ENCODE data around the gene TSPAN7. TPM values are rescaled to one million over a fixed set of nuclear protein-coding genes. Genes with fewer than 3 reads are reported as not detected.

Gene TSPAN7
- total RNA-seq, 1 experiment from 2014 or later = not detected

DNA sequence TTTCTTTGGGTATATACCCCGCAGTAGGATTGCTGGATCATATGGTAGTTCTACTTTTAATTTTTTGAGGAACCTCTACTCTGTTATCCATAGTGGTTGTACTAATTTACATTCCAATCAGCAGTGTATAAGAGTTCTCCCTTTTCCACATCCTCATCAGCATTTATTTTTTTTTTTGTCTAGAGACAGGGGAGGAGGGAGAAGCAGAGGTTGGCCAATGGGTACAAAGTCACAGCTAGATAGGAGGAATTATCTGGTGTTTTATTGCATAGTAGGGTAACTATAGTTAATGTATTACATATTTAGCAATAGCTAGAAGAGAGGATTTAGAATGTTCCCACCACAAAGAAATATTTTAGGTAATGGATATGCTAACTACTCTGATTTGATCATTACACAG lies 107.4 kb downstream of the TSPAN7 start:
- H3K9me3 Mint-ChIP-seq (ENCODE audit: unreplicated experiment) = no peaks in the 10 kb centered on the region
- no peak for DNase-seq (ENCODE audit: unreplicated experiment)
- H3K27ac Mint-ChIP-seq (ENCODE audit: low read depth, unreplicated experiment) = no peak overlapping the region
- no TSS peak for BruUV-seq (replicated peaks)
- ChIA-PET POLR2A (no interaction called here), CTCF (no interaction called here)
- no peaks in the 10 kb centered on the region for H3K4me1 Mint-ChIP-seq (ENCODE audit: insufficient read depth, unreplicated experiment)
- H3K4me3 Mint-ChIP-seq (ENCODE audit: unreplicated experiment) = no peak overlapping the region
- intact Hi-C loops (cut with micrococcal nuclease) = no loop called here
- H3K27me3 Mint-ChIP-seq (ENCODE audit: insufficient read depth, unreplicated experiment) = peaks cover 39% of the 10 kb centered on the region
- TF ChIP-seq, protein P1, sequence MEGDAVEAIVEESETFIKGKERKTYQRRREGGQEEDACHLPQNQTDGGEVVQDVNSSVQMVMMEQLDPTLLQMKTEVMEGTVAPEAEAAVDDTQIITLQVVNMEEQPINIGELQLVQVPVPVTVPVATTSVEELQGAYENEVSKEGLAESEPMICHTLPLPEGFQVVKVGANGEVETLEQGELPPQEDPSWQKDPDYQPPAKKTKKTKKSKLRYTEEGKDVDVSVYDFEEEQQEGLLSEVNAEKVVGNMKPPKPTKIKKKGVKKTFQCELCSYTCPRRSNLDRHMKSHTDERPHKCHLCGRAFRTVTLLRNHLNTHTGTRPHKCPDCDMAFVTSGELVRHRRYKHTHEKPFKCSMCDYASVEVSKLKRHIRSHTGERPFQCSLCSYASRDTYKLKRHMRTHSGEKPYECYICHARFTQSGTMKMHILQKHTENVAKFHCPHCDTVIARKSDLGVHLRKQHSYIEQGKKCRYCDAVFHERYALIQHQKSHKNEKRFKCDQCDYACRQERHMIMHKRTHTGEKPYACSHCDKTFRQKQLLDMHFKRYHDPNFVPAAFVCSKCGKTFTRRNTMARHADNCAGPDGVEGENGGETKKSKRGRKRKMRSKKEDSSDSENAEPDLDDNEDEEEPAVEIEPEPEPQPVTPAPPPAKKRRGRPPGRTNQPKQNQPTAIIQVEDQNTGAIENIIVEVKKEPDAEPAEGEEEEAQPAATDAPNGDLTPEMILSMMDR (IDR thresholded peaks at IDR 0.05; ENCODE audit: unreplicated experiment) = no peak
- no peaks in the 10 kb centered on the region for H3K36me3 Mint-ChIP-seq (ENCODE audit: insufficient read depth, unreplicated experiment)

DNA sequence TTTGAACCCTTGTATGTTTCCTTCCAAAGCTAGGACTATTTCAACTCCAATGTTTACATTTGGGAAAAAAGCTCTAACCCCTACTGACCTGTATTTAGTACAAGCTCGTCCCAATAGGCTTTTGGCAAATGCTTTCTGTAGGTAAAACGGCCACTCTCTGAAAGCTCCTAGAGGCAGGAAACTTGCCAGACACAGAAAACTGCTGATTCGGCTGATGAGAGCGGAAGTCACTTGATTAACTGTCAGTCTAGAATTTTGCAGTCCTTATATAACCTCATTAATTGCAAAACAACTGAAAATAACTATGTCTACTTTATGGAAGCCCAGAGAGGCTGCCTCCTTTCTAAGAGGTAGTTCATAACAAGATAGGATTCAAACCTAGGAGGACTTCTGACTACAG lies 108.1 kb downstream of the TSPAN7 start:
- CTCF ChIA-PET = no interaction called here
- H3K27ac Mint-ChIP-seq (ENCODE audit: low read depth, unreplicated experiment) = no peak overlapping the region
- no TSS peak for BruUV-seq (replicated peaks)
- TF ChIP-seq, protein P1 (IDR thresholded peaks at IDR 0.05; ENCODE audit: unreplicated experiment) = no peak
- DNase-seq (ENCODE audit: unreplicated experiment) = no peak
- H3K36me3 Mint-ChIP-seq (ENCODE audit: insufficient read depth, unreplicated experiment) = no peaks in the 10 kb centered on the region
- no peaks in the 10 kb centered on the region for H3K4me1 Mint-ChIP-seq (ENCODE audit: insufficient read depth, unreplicated experiment)
- peaks cover 46% of the 10 kb centered on the region for H3K27me3 Mint-ChIP-seq (ENCODE audit: insufficient read depth, unreplicated experiment)
- H3K4me3 Mint-ChIP-seq (ENCODE audit: unreplicated experiment) = no peak overlapping the region
- H3K9me3 Mint-ChIP-seq (ENCODE audit: unreplicated experiment) = no peaks in the 10 kb centered on the region
- intact Hi-C loops (cut with micrococcal nuclease) = no loop called here
- POLR2A ChIA-PET = no interaction called here

DNA sequence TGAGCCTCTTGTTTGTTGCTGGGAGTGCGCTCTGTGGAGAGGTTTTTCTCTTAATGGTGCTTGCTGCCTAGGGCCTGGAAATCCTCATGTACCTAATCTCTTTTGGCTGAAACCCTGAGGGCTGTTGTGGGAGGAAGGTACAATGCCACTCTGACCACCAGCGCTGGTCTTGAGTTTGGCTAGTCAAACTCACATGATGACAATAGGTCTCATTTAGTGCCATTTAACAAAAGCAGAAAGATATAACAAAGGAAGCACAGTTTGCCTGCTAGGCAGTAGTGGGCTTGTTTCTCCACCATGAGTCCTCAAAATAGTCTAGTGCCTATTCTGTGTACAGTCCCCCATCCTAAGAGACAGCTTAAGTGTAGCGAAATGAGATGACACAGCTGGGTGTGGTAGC lies 111.3 kb downstream of the TSPAN7 start:
- H3K4me3 Mint-ChIP-seq (ENCODE audit: unreplicated experiment) = no peak overlapping the region
- H3K4me1 Mint-ChIP-seq (ENCODE audit: insufficient read depth, unreplicated experiment) = no peaks in the 10 kb centered on the region
- DNase-seq (ENCODE audit: unreplicated experiment) = no peak
- ChIA-PET POLR2A (no interaction called here), CTCF (interaction anchor here (1.1 to 1.6 kb wide), 2 partner anchors 8 to 14 kb away, joined by 5 to 7 read pairs; no protein-coding TSS in a partner anchor)
- no peaks in the 10 kb centered on the region for H3K36me3 Mint-ChIP-seq (ENCODE audit: insufficient read depth, unreplicated experiment)
- intact Hi-C loops (cut with micrococcal nuclease) = no loop called here
- TF ChIP-seq, protein P1 (IDR thresholded peaks at IDR 0.05; ENCODE audit: unreplicated experiment) = no peak
- H3K27ac Mint-ChIP-seq (ENCODE audit: low read depth, unreplicated experiment) = no peak overlapping the region
- no peaks in the 10 kb centered on the region for H3K9me3 Mint-ChIP-seq (ENCODE audit: unreplicated experiment)
- peaks cover 63% of the 10 kb centered on the region for H3K27me3 Mint-ChIP-seq (ENCODE audit: insufficient read depth, unreplicated experiment)
- BruUV-seq (replicated peaks) = no TSS peak

DNA sequence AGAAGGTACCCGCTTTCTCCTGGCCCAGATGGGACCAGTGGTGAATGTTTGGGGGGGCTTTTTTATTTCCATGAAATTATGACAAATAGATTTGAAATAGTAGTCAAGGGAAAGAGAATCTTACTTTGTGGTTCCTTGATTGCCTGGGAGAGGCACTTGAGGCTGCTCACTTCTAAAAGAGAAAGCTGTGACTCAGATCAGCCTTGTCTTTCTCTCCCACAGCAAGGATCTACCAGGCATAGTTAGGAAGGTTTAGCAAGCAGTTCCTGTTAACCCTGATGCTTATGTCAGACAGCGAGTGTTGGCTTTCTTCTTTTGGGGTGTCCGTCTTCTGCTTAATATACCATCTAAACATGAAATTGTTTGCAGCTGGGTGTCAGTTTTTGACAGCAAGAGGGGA lies 114.5 kb downstream of the TSPAN7 start:
- H3K27me3 Mint-ChIP-seq (ENCODE audit: insufficient read depth, unreplicated experiment) = peaks cover 79% of the 10 kb centered on the region

More for the DNA sequence above, 114.5 kb downstream of the TSPAN7 start:
- DNase-seq (ENCODE audit: unreplicated experiment) = no peak
- POLR2A ChIA-PET = no interaction called here
- TF ChIP-seq, protein P1 (IDR thresholded peaks at IDR 0.05; ENCODE audit: unreplicated experiment) = no peak
- CTCF ChIA-PET = interaction anchor here (0.6 kb wide), 1 partner anchor 31 kb away, joined by 3 read pairs; no protein-coding TSS in a partner anchor
- no TSS peak for BruUV-seq (replicated peaks)
- intact Hi-C loops (cut with micrococcal nuclease) = no loop called here
- peaks cover 6% of the 10 kb centered on the region for H3K4me1 Mint-ChIP-seq (ENCODE audit: insufficient read depth, unreplicated experiment)
- no peaks in the 10 kb centered on the region for H3K36me3 Mint-ChIP-seq (ENCODE audit: insufficient read depth, unreplicated experiment)
- no peak overlapping the region for H3K4me3 Mint-ChIP-seq (ENCODE audit: unreplicated experiment)
- no peak overlapping the region for H3K27ac Mint-ChIP-seq (ENCODE audit: low read depth, unreplicated experiment)
- no peaks in the 10 kb centered on the region for H3K9me3 Mint-ChIP-seq (ENCODE audit: unreplicated experiment)
